DOHH2 (cell line): ENCODE measurements around the gene PSMD8.

Experiments
- EZH2phosphoT487 ChIP-seq: fragments of 200-600 bp; sonication (generic); IDR thresholded peaks from 2 replicates; pipeline ENCODE4 v1.6.1; 2017; ENCODE audit warnings: borderline replicate concordance, mild to moderate bottlenecking, antibody characterized with exemption, low read length, moderate library complexity, mixed read lengths
- TF ChIP-seq, protein P1 (sequence below): fragments of 200-600 bp; sonication (generic); IDR thresholded peaks from one replicate; pipeline ENCODE4 v1.5.1; 2014; ENCODE audit warnings: antibody characterized with exemption, mild to moderate bottlenecking, low read depth, low read length; ENCODE audit not compliant: poor library complexity, severe bottlenecking

- TF ChIP-seq, protein P1, sequence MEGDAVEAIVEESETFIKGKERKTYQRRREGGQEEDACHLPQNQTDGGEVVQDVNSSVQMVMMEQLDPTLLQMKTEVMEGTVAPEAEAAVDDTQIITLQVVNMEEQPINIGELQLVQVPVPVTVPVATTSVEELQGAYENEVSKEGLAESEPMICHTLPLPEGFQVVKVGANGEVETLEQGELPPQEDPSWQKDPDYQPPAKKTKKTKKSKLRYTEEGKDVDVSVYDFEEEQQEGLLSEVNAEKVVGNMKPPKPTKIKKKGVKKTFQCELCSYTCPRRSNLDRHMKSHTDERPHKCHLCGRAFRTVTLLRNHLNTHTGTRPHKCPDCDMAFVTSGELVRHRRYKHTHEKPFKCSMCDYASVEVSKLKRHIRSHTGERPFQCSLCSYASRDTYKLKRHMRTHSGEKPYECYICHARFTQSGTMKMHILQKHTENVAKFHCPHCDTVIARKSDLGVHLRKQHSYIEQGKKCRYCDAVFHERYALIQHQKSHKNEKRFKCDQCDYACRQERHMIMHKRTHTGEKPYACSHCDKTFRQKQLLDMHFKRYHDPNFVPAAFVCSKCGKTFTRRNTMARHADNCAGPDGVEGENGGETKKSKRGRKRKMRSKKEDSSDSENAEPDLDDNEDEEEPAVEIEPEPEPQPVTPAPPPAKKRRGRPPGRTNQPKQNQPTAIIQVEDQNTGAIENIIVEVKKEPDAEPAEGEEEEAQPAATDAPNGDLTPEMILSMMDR = peak; percentile 11
- TF ChIP-seq EZH2phosphoT487 = no peak
Measured at GRCh38 chr19:38417544-38418506, 43.5 kb downstream of the PSMD8 start.
